SK-N-SH (cell line): ENCODE results near the gene VSIG10L2. TPM values are rescaled to one million over a fixed set of nuclear protein-coding genes. Genes with fewer than 3 reads are reported as not detected.
A peak's percentile ranks its signal among the peaks of the same experiment; 100 is the strongest.

Experiments used
- CTCF ChIA-PET: fragments of 300-600, 350-600 bp; formaldehyde crosslinking; extraction: SDS; loops from one replicate; lab custom pipeline; 2021; lab: Yijun Ruan, JAX
- POLR2A ChIA-PET: fragments of 350-600 bp; sonication (Branson Sonifier 250); formaldehyde crosslinking; extraction: SDS; loops from one replicate; lab custom pipeline; 2020; ENCODE audit warnings: antibody characterized with exemption, inconsistent platforms; lab: Yijun Ruan, JAX
- DNase-seq: peaks from one replicate; pipeline ENCODE4 v3.0.0; 2012
- H2AFZ ChIP-seq: fragments of 200-600 bp; sonication (generic); 2 replicates; pipeline ENCODE4 v1.8.1; 2016; ENCODE audit warnings: antibody characterized with exemption, mild to moderate bottlenecking, low read depth
- H3F3A ChIP-seq: fragments of 200-600 bp; sonication (generic); replicated peaks from 2 replicates; pipeline ENCODE3; 2016; ENCODE audit warnings: antibody characterized with exemption, mild to moderate bottlenecking; ENCODE audit not compliant: insufficient read depth
- H3K27ac ChIP-seq, 2 experiments: fragments of 200-500 bp in 1 of 2; fragments of 200-600 bp in 1 of 2; sonication (Bioruptor generic) in 1 of 2; sonication (generic), shearing (Covaris generic) in 1 of 2; 2 replicates each; pipeline versions ENCODE4 v1.5.1 to v1.6.1; 2014 to 2016; ENCODE audit warnings: low read depth in 2 of 2, inconsistent platforms in 1 of 2, low read length in 1 of 2, mild to moderate bottlenecking in 1 of 2, mixed read lengths in 1 of 2
- H3K27me3 ChIP-seq: fragments of 200-600 bp; sonication (generic), shearing (Covaris generic); 2 replicates; pipeline ENCODE4 v1.6.1; 2016; ENCODE audit warnings: mixed run types; ENCODE audit not compliant: insufficient read depth
- H3K36me3 ChIP-seq, 2 experiments: fragments of 200-500 bp in 1 of 2; fragments of 200-600 bp in 1 of 2; sonication (Bioruptor generic) in 1 of 2; sonication (generic) in 1 of 2; replicated peaks in 1 of 2; 2 replicates each; pipeline versions ENCODE3 to v1.5.1; 2014 to 2016; ENCODE audit warnings: low read length in 1 of 2, mild to moderate bottlenecking in 1 of 2; ENCODE audit not compliant: insufficient read depth in 2 of 2, control insufficient read depth in 1 of 2
- H3K4me1 ChIP-seq, 2 experiments: fragments of 200-500 bp in 1 of 2; fragments of 200-600 bp in 1 of 2; sonication (Bioruptor generic) in 1 of 2; sonication (generic), shearing (Covaris generic) in 1 of 2; 2 replicates each; pipeline versions ENCODE4 v1.5.1 to v1.6.1; 2014 to 2016; ENCODE audit warnings: low read depth in 1 of 2, low read length in 1 of 2, mixed run types in 1 of 2; ENCODE audit not compliant: insufficient read depth in 2 of 2, control insufficient read depth in 1 of 2
- H3K4me2 ChIP-seq: fragments of 200-600 bp; sonication (generic), shearing (Covaris generic); 2 replicates; pipeline ENCODE4 v1.6.1; 2017; ENCODE audit warnings: mixed run types
- H3K4me3 ChIP-seq, 2 experiments: fragments of 200-500 bp in 1 of 2; fragments of 200-600 bp in 1 of 2; sonication (Bioruptor generic) in 1 of 2; sonication (generic), shearing (Covaris generic) in 1 of 2; 2 replicates each; pipeline versions ENCODE4 v1.5.1 to v1.8.1; 2014 to 2016; ENCODE audit warnings: low read depth in 2 of 2, inconsistent platforms in 1 of 2, low read length in 1 of 2, mild to moderate bottlenecking in 1 of 2, mixed read lengths in 1 of 2, moderate library complexity in 1 of 2
- H3K79me2 ChIP-seq: fragments of 200-600 bp; sonication (generic); 2 replicates; pipeline ENCODE4 v1.8.1; 2017; ENCODE audit warnings: mild to moderate bottlenecking; ENCODE audit not compliant: insufficient read depth
- H3K9ac ChIP-seq: fragments of 200-600 bp; sonication (generic); 2 replicates; pipeline ENCODE4 v1.6.1; 2017; ENCODE audit warnings: mixed run types
- H3K9me2 ChIP-seq: fragments of 200-600 bp; sonication (generic); 2 replicates; pipeline ENCODE4 v1.6.1; 2017; ENCODE audit warnings: mixed run types
- H3K9me3 ChIP-seq: fragments of 200-600 bp; sonication (generic); 2 replicates; pipeline ENCODE4 v1.6.1; 2017; ENCODE audit warnings: mixed run types, mild to moderate bottlenecking, moderate library complexity
- H4K20me1 ChIP-seq: fragments of 200-600 bp; sonication (generic); 2 replicates; pipeline ENCODE4 v1.6.1; 2017; ENCODE audit warnings: mild to moderate bottlenecking, mixed run types; ENCODE audit not compliant: insufficient read depth
- FOSL2 ChIP-seq: IDR thresholded peaks from 2 replicates; pipeline ENCODE4 v1.4.0; 2012; ENCODE audit warnings: low read depth, mild to moderate bottlenecking, moderate library complexity, borderline replicate concordance
- FOXJ3 ChIP-seq: sonication (generic); formaldehyde crosslinking; IDR thresholded peaks from 2 replicates; pipeline ENCODE4 v1.5.1; 2020; ENCODE audit warnings: mild to moderate bottlenecking, missing genetic modification reagents
- GATA2 ChIP-seq: sonication (generic); formaldehyde crosslinking; IDR thresholded peaks from 2 replicates; pipeline ENCODE4 v1.5.0; 2020; ENCODE audit warnings: mild to moderate bottlenecking, missing genetic modification reagents
- JUND ChIP-seq: IDR thresholded peaks from 2 replicates; pipeline ENCODE4 v1.4.0; 2012
- MAX ChIP-seq: IDR thresholded peaks from 2 replicates; pipeline ENCODE4 v1.4.0; 2012; ENCODE audit warnings: low read depth
- MEF2A ChIP-seq: IDR thresholded peaks from 2 replicates; pipeline ENCODE4 v1.4.0; 2012; ENCODE audit warnings: low read depth, borderline replicate concordance
- RCOR1 ChIP-seq: fragments of 150-350 bp; IDR thresholded peaks from 2 replicates; pipeline ENCODE4 v1.6.1; 2017; ENCODE audit warnings: antibody characterized with exemption, low read length
- RFX5 ChIP-seq: IDR thresholded peaks from 2 replicates; pipeline ENCODE4 v1.6.1; 2012; ENCODE audit warnings: mild to moderate bottlenecking, improper control_type of control experiment, low read length
- SIN3A ChIP-seq: IDR thresholded peaks from 2 replicates; pipeline ENCODE4 v1.6.1; 2012; ENCODE audit warnings: low read depth, mild to moderate bottlenecking, low read length, moderate library complexity, borderline replicate concordance
- SMC3 ChIP-seq: IDR thresholded peaks from 2 replicates; pipeline ENCODE4 v1.6.1; 2012; ENCODE audit warnings: low read depth, low read length, improper control_type of control experiment
- TCF12 ChIP-seq: IDR thresholded peaks from 2 replicates; pipeline ENCODE4 v1.4.0; 2012
- USF1 ChIP-seq: IDR thresholded peaks from 2 replicates; pipeline ENCODE4 v1.4.0; 2012; ENCODE audit warnings: low read depth, borderline replicate concordance
- ZBTB33 ChIP-seq: IDR thresholded peaks from 2 replicates; pipeline ENCODE4 v1.4.0; 2012; ENCODE audit warnings: low read depth, borderline replicate concordance
- WGBS: methylation state at CpG from one replicate; pipeline ENCODE4 v1.1.6; 2017; ENCODE audit warnings: low lambda C conversion rate; 5-methylcytosine and 5-hydroxymethylcytosine counted together
- polyA plus RNA-seq, 3 experiments: library from polyadenylated mRNA; depleted of rRNA; stranded (reverse); fragments of >200 nt; gene quantifications; 2 replicates each; pipeline ENCODE4 v1.2.3, GENCODE V29; 2012
- TF ChIP-seq, protein P1 (sequence below): fragments of 200-600 bp; sonication (generic); IDR thresholded peaks from 2 replicates; pipeline ENCODE4 v1.6.1; 2017; ENCODE audit warnings: antibody characterized with exemption, mild to moderate bottlenecking, moderate library complexity
- TF ChIP-seq, protein P2 (sequence below): IDR thresholded peaks from 2 replicates; pipeline ENCODE4 v1.6.1; 2012; ENCODE audit warnings: mild to moderate bottlenecking, low read depth, low read length, moderate library complexity
- TF ChIP-seq, protein P3 (sequence below): fragments of 150-350 bp; IDR thresholded peaks from 2 replicates; pipeline ENCODE4 v1.6.1; 2017; ENCODE audit warnings: antibody characterized with exemption, low read length, low read depth, borderline replicate concordance

VSIG10L2 gene
- polyA plus RNA-seq, 1 of the 3 experiments (the other 2 are of a cell fraction): 0.02 TPM

- H3K9ac ChIP-seq: no peak overlapping the region
- H3K9me2 ChIP-seq: no peaks in the 10 kb centered on the region
- no peak overlapping the region for H3K27ac ChIP-seq
- DNase-seq: no peak
- H3F3A ChIP-seq: no peaks in the 10 kb centered on the region
- H4K20me1 ChIP-seq: no peaks in the 10 kb centered on the region
- no peaks in the 10 kb centered on the region for H3K79me2 ChIP-seq
- H3K4me3 ChIP-seq: no peak overlapping the region
- TF ChIP-seq RFX5: no peak
- no peak for TF ChIP-seq JUND
- TF ChIP-seq, protein P1, sequence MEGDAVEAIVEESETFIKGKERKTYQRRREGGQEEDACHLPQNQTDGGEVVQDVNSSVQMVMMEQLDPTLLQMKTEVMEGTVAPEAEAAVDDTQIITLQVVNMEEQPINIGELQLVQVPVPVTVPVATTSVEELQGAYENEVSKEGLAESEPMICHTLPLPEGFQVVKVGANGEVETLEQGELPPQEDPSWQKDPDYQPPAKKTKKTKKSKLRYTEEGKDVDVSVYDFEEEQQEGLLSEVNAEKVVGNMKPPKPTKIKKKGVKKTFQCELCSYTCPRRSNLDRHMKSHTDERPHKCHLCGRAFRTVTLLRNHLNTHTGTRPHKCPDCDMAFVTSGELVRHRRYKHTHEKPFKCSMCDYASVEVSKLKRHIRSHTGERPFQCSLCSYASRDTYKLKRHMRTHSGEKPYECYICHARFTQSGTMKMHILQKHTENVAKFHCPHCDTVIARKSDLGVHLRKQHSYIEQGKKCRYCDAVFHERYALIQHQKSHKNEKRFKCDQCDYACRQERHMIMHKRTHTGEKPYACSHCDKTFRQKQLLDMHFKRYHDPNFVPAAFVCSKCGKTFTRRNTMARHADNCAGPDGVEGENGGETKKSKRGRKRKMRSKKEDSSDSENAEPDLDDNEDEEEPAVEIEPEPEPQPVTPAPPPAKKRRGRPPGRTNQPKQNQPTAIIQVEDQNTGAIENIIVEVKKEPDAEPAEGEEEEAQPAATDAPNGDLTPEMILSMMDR: no peak
- CTCF ChIA-PET: interaction anchor here (1.1 kb wide), 2 partner anchors 19 to 226 kb away, joined by 3 read pairs; no protein-coding TSS in a partner anchor
- H3K36me3 ChIP-seq: peaks cover 0 to 3% of the 10 kb centered on the region in 2 experiments
- no peaks in the 10 kb centered on the region for H3K27me3 ChIP-seq
- POLR2A ChIA-PET: no interaction called here
- no peaks in the 10 kb centered on the region for H3K9me3 ChIP-seq
- H2AFZ ChIP-seq: no peak overlapping the region
- 94% methylated on average over 7 of the region's 7 CpGs for WGBS
- H3K4me2 ChIP-seq: no peak overlapping the region
- peaks cover 0 to 5% of the 10 kb centered on the region in 2 experiments; a peak in 2 of 4 replicates for H3K4me1 ChIP-seq
Measured at GRCh38 chr11:125968354-125968753, 22.5 kb downstream of the VSIG10L2 start.

GRCh38 chr11:125971618-125972017, 25.8 kb downstream of the VSIG10L2 start:
- CTCF ChIA-PET: interaction anchor here (0.5 to 2.3 kb wide), 10 partner anchors 12 to 222 kb away, joined by 3 to 6 read pairs (median 4); no protein-coding TSS in a partner anchor
- no peak for TF ChIP-seq SIN3A
- no peak for TF ChIP-seq ZBTB33
- TF ChIP-seq MAX: no peak
- no peak for TF ChIP-seq USF1
- TF ChIP-seq SMC3: no peak
- TF ChIP-seq RCOR1: peak; percentile 67; the same call in 1 of the 2 replicates
- no peak for TF ChIP-seq TCF12
- TF ChIP-seq, protein P2, sequence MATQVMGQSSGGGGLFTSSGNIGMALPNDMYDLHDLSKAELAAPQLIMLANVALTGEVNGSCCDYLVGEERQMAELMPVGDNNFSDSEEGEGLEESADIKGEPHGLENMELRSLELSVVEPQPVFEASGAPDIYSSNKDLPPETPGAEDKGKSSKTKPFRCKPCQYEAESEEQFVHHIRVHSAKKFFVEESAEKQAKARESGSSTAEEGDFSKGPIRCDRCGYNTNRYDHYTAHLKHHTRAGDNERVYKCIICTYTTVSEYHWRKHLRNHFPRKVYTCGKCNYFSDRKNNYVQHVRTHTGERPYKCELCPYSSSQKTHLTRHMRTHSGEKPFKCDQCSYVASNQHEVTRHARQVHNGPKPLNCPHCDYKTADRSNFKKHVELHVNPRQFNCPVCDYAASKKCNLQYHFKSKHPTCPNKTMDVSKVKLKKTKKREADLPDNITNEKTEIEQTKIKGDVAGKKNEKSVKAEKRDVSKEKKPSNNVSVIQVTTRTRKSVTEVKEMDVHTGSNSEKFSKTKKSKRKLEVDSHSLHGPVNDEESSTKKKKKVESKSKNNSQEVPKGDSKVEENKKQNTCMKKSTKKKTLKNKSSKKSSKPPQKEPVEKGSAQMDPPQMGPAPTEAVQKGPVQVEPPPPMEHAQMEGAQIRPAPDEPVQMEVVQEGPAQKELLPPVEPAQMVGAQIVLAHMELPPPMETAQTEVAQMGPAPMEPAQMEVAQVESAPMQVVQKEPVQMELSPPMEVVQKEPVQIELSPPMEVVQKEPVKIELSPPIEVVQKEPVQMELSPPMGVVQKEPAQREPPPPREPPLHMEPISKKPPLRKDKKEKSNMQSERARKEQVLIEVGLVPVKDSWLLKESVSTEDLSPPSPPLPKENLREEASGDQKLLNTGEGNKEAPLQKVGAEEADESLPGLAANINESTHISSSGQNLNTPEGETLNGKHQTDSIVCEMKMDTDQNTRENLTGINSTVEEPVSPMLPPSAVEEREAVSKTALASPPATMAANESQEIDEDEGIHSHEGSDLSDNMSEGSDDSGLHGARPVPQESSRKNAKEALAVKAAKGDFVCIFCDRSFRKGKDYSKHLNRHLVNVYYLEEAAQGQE: no peak
- no peak for TF ChIP-seq FOXJ3 (CRISPR knock-in tag)
- TF ChIP-seq MEF2A: no peak
- no peak for TF ChIP-seq FOSL2
- no peak for TF ChIP-seq JUND
- peak; percentile 83 for TF ChIP-seq GATA2
- TF ChIP-seq, protein P3, sequence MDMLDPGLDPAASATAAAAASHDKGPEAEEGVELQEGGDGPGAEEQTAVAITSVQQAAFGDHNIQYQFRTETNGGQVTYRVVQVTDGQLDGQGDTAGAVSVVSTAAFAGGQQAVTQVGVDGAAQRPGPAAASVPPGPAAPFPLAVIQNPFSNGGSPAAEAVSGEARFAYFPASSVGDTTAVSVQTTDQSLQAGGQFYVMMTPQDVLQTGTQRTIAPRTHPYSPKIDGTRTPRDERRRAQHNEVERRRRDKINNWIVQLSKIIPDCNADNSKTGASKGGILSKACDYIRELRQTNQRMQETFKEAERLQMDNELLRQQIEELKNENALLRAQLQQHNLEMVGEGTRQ: no peak

More at GRCh38 chr11:125971618-125972017, 25.8 kb downstream of the VSIG10L2 start:
- POLR2A ChIA-PET: no interaction called here
- peak; percentile 60 for DNase-seq
- Histone ChIP-seq H3K4me3 (no peak overlapping the region), H3K27me3 (no peaks in the 10 kb centered on the region), H3K27ac (0 out of 4 replicates have a peak overlapping the region, but pooled peaks of 1 of the 2 experiments have one; percentile 11), H3K9me2 (no peaks in the 10 kb centered on the region), H3F3A (no peaks in the 10 kb centered on the region), H3K36me3 (peaks cover 0 to 3% of the 10 kb centered on the region in 2 experiments), H2AFZ (no peak overlapping the region), H4K20me1 (no peaks in the 10 kb centered on the region), H3K4me2 (no peak overlapping the region), H3K9ac (no peak overlapping the region), H3K4me1 (peaks cover 0 to 5% of the 10 kb centered on the region in 2 experiments; a peak in 1 of 4 replicates), H3K9me3 (no peaks in the 10 kb centered on the region), H3K79me2 (no peaks in the 10 kb centered on the region)
- 60% methylated on average over 6 of the region's 6 CpGs for WGBS
